Fibroblast of lung (primary cell): ENCODE measurements around the gene CEP19.

Experiments used
- EZH2 ChIP-seq: IDR thresholded peaks from 2 replicates; pipeline ENCODE4 v1.5.1; 2012; ENCODE audit warnings: low read length, control low read depth, mild to moderate bottlenecking; ENCODE audit errors: missing control alignments
- TF ChIP-seq, protein P1 (sequence below), 2 donors: IDR thresholded peaks in 1 of 2; conservative IDR thresholded peaks in 1 of 2; 1 replicate in 1 of 2; 2 replicates in 1 of 2; pipeline ENCODE4 v1.5.1; 2011 to 2012; ENCODE audit warnings: low read length in 2 of 2, control low read depth in 1 of 2, inconsistent platforms in 1 of 2, low read depth in 1 of 2, mild to moderate bottlenecking in 1 of 2

DNA sequence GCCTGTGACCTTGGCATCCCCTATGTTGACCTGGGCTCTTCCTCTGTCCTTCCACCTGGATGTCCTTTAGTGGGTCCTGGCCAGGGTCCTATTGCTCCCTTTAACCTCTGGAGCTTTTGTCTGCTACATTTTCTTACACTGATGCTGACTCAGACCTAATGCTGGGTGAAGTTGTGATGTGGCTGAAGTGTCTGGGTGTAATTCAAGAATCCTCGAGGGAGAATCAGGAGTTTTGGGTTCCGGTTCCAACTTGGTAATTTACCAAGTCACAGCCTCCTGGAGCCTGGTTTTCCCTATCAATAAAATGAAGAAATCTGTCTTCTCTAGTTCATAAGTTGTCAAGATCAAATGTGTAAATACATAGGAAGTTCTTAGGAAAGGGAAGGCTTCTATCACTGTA lies 25.6 kb downstream of the CEP19 start:
- TF ChIP-seq, protein P1, sequence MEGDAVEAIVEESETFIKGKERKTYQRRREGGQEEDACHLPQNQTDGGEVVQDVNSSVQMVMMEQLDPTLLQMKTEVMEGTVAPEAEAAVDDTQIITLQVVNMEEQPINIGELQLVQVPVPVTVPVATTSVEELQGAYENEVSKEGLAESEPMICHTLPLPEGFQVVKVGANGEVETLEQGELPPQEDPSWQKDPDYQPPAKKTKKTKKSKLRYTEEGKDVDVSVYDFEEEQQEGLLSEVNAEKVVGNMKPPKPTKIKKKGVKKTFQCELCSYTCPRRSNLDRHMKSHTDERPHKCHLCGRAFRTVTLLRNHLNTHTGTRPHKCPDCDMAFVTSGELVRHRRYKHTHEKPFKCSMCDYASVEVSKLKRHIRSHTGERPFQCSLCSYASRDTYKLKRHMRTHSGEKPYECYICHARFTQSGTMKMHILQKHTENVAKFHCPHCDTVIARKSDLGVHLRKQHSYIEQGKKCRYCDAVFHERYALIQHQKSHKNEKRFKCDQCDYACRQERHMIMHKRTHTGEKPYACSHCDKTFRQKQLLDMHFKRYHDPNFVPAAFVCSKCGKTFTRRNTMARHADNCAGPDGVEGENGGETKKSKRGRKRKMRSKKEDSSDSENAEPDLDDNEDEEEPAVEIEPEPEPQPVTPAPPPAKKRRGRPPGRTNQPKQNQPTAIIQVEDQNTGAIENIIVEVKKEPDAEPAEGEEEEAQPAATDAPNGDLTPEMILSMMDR (conservative IDR thresholded peaks at IDR 0.05 in 1 of 2, IDR thresholded peaks at IDR 0.05 in 1 of 2; ENCODE audit: low read depth in 1 of 2, low read length in 2 of 2) = no peak
- TF ChIP-seq EZH2 = no peak
